HepG2 (cell line): ENCODE data around the gene KCTD19.

Experiments
- ATF1 ChIP-seq: IDR thresholded peaks from 2 replicates; pipeline ENCODE4 v1.6.1; 2016; ENCODE audit warnings: mild to moderate bottlenecking, control low read depth
- CHD2 ChIP-seq: IDR thresholded peaks from 2 replicates; pipeline ENCODE4 v1.6.1; 2011; ENCODE audit warnings: low read depth, low read length, improper control_type of control experiment
- DPF2 ChIP-seq: sonication (generic); formaldehyde crosslinking; IDR thresholded peaks from 2 replicates; pipeline ENCODE4 v1.4.0; 2020; ENCODE audit warnings: mild to moderate bottlenecking, low read depth, missing genetic modification reagents, borderline replicate concordance
- ISL2 ChIP-seq: sonication (generic); formaldehyde crosslinking; IDR thresholded peaks from 2 replicates; pipeline ENCODE4 v1.5.0; 2020; ENCODE audit warnings: missing genetic modification reagents
- NR2C2 ChIP-seq: sonication (generic); formaldehyde crosslinking; IDR thresholded peaks from 2 replicates; pipeline ENCODE4 v1.4.0; 2020; ENCODE audit warnings: missing genetic modification reagents, mild to moderate bottlenecking, moderate library complexity, borderline replicate concordance
- POLR2A ChIP-seq, 2 experiments: IDR thresholded peaks; 2 replicates each; pipeline ENCODE4 v1.6.1; 2011; ENCODE audit warnings: low read depth in 2 of 2, low read length in 2 of 2, mild to moderate bottlenecking in 1 of 2, moderate library complexity in 1 of 2; ENCODE audit not compliant: insufficient read depth in 1 of 2
- RARA ChIP-seq: IDR thresholded peaks from 2 replicates; pipeline ENCODE4 v1.6.1; 2016; ENCODE audit warnings: missing genetic modification reagents, missing compliant biosample characterization
- ZFAT ChIP-seq: sonication (generic); formaldehyde crosslinking; conservative IDR thresholded peaks from 2 replicates; pipeline ENCODE4 v1.8.1; 2023; ENCODE audit warnings: missing genetic modification reagents, inconsistent platforms
- ZNF10 ChIP-seq: sonication (generic); formaldehyde crosslinking; IDR thresholded peaks from 2 replicates; pipeline ENCODE4 v1.4.0; 2020; ENCODE audit warnings: mild to moderate bottlenecking, low read depth, missing genetic modification reagents, borderline replicate concordance
- TF ChIP-seq, protein P1 (sequence below): IDR thresholded peaks from 2 replicates; pipeline ENCODE4 v1.6.1; 2012; ENCODE audit warnings: low read length, improper control_type of control experiment
- TF ChIP-seq, protein P2 (sequence below), 2 experiments: fragments of 450-650 bp in 1 of 2; sonication (generic) in 1 of 2; formaldehyde crosslinking in 1 of 2; IDR thresholded peaks; 2 replicates each; pipeline versions ENCODE4 v1.6.1 to v1.8.0; 2016 to 2022; ENCODE audit warnings: antibody characterized with exemption in 1 of 2, mild to moderate bottlenecking in 1 of 2, missing genetic modification reagents in 1 of 2

DNA sequence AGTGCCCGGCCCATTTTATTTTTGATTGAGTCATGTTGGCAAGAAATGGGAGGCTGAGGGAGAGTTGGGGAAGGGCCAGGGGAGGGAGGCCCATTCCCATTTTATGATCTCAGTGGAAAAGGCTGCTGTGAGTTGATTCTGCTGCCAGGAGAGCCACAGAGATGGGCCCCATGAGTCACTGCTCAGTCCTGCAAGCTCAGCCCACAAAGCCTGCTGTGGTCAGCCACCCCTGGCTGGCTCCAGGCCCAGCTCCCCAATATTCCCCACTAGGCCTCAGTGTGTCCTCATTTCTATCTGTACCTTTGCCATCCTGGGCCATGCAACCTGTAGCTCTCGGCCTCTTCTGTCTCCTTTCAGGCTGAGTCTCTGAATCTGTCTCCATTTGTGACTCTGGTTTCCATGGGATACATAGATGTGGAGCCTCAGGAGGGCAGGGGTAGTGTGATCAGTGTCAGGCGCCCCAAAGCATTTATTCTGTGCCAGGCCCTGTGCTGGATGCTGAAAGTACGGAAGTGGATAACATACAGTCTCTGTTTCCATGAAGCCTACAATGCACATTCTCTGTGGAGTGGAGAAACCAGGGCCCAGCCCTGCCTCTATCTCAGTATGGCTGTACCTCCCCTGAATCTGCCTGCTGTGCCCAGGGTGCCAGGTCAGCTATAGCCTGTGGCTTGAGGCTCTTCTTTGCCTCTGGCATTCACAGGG, 49.1 kb downstream of the KCTD19 start:
- TF ChIP-seq DPF2 (CRISPR knock-in tag) (no peak), ATF1 (CRISPR knock-in tag) (no peak), NR2C2 (CRISPR knock-in tag) (no peak), ZNF10 (CRISPR knock-in tag) (no peak), CHD2 (no peak), POLR2A (IDR thresholded peaks at IDR 0.05; ENCODE audit: insufficient read depth in 1 of 2, low read depth in 2 of 2, low read length in 2 of 2) (no peak), RARA (CRISPR knock-in tag) (no peak), ZFAT (CRISPR knock-in tag) (no peak), ISL2 (no peak)
- TF ChIP-seq, protein P1, sequence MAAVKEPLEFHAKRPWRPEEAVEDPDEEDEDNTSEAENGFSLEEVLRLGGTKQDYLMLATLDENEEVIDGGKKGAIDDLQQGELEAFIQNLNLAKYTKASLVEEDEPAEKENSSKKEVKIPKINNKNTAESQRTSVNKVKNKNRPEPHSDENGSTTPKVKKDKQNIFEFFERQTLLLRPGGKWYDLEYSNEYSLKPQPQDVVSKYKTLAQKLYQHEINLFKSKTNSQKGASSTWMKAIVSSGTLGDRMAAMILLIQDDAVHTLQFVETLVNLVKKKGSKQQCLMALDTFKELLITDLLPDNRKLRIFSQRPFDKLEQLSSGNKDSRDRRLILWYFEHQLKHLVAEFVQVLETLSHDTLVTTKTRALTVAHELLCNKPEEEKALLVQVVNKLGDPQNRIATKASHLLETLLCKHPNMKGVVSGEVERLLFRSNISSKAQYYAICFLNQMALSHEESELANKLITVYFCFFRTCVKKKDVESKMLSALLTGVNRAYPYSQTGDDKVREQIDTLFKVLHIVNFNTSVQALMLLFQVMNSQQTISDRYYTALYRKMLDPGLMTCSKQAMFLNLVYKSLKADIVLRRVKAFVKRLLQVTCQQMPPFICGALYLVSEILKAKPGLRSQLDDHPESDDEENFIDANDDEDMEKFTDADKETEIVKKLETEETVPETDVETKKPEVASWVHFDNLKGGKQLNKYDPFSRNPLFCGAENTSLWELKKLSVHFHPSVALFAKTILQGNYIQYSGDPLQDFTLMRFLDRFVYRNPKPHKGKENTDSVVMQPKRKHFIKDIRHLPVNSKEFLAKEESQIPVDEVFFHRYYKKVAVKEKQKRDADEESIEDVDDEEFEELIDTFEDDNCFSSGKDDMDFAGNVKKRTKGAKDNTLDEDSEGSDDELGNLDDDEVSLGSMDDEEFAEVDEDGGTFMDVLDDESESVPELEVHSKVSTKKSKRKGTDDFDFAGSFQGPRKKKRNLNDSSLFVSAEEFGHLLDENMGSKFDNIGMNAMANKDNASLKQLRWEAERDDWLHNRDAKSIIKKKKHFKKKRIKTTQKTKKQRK = no peak
- TF ChIP-seq, protein P2, sequence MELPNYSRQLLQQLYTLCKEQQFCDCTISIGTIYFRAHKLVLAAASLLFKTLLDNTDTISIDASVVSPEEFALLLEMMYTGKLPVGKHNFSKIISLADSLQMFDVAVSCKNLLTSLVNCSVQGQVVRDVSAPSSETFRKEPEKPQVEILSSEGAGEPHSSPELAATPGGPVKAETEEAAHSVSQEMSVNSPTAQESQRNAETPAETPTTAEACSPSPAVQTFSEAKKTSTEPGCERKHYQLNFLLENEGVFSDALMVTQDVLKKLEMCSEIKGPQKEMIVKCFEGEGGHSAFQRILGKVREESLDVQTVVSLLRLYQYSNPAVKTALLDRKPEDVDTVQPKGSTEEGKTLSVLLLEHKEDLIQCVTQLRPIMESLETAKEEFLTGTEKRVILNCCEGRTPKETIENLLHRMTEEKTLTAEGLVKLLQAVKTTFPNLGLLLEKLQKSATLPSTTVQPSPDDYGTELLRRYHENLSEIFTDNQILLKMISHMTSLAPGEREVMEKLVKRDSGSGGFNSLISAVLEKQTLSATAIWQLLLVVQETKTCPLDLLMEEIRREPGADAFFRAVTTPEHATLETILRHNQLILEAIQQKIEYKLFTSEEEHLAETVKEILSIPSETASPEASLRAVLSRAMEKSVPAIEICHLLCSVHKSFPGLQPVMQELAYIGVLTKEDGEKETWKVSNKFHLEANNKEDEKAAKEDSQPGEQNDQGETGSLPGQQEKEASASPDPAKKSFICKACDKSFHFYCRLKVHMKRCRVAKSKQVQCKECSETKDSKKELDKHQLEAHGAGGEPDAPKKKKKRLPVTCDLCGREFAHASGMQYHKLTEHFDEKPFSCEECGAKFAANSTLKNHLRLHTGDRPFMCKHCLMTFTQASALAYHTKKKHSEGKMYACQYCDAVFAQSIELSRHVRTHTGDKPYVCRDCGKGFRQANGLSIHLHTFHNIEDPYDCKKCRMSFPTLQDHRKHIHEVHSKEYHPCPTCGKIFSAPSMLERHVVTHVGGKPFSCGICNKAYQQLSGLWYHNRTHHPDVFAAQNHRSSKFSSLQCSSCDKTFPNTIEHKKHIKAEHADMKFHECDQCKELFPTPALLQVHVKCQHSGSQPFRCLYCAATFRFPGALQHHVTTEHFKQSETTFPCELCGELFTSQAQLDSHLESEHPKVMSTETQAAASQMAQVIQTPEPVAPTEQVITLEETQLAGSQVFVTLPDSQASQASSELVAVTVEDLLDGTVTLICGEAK (IDR thresholded peaks at IDR 0.05) = no peak
- TF ChIP-seq, protein P2 (CRISPR knock-in tag; IDR thresholded peaks at IDR 0.05) = no peak
